HG02852 (cell line): ENCODE results near the gene CEP250.

ENCODE experiments used
- ATAC-seq: cut with Tn5 transposase; IDR thresholded peaks from one replicate; pipeline ENCODE4 v1.9.1; 2021; ENCODE audit warnings: mild to moderate bottlenecking, moderate library complexity; ENCODE audit not compliant: unreplicated experiment

The CEP250 gene

DNA sequence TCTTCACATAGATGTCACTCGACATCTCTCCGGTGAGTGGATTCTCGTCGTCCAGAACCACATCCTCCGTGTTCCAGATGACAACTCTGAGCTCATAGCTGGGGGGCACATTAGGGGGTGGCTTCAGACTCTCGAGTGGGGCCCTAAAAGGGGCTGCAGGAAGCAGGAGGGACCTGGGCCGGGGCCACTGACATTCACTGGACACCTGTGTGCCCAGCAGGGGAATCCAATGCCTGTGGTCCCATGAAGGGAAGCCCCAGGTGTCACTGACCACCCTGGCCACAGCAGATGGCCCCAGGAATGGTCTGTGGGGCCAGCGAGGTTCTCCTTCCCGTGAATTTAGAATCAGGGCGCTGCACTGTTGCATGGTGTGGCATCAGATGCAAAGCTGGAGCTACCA lies 105.1 kb downstream of the CEP250 start:
- no peak for ATAC-seq

DNA sequence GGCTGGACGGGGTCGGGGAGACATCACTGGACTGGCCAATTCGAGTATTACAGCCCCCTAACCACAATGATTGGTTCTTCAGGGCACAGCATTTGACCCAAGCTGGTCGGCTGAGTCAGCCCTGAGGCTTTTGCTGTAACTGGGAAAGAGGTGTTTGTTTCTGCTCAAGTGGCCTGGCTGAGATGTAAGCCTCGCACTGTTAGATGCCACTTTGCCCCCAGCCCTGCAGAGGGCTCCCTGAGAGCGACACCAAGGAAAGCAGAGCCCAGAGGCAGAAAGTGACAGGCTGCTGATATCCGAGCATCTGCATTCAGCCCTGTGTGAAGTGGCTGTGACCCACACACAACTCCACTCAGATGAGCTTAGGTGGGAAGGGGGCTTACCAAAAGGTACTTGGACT lies 105.9 kb downstream of the CEP250 start:
- ATAC-seq = no peak

DNA sequence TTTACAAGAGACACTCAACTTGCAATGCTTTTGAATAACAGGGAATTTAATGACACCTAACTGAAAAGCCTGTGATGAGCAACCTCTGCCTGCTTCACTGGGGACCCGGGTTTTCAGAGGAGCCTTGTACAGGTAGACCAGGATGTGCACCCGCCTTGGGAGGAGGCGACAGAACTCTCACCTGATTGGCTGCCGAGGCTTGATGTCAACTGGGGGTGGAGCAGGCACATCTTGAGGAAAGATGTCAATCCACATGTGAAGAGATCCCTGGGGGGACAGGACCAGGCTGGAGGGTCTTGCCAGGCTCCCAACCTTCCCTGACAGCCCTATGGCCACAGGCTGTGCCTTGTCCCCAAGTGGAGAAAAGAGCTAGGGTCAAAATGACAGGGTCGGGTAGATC lies 106.3 kb downstream of the CEP250 start:
- no peak for ATAC-seq

DNA sequence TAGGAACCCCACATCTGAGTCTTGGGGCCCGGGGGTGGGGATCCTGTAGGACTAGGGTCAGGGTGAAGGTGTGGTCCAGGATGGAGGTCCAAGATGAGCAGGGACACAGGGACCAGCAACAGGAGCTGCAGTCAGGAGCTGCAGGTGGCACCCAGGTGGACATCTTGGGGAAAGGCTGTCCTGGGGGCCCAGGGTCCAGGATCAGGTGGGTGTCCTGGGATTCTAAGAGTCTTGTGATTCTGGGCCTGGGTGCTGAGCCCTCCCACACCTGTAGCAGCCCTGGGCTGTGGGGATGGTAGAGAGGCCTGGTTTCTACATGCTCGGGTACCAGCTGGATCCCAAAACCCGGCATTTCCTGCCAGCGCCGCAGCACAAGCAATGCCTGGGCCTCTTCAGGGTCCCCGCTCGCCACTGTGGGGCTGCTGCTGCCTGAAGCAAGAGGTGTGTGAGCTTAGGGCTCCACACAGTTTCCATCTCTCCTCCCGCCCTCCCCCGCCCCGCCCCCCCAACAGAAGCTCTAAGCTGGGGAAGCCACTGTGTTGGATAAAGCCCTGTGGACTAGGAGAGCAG lies 107.2 kb downstream of the CEP250 start:
- no peak for ATAC-seq

DNA sequence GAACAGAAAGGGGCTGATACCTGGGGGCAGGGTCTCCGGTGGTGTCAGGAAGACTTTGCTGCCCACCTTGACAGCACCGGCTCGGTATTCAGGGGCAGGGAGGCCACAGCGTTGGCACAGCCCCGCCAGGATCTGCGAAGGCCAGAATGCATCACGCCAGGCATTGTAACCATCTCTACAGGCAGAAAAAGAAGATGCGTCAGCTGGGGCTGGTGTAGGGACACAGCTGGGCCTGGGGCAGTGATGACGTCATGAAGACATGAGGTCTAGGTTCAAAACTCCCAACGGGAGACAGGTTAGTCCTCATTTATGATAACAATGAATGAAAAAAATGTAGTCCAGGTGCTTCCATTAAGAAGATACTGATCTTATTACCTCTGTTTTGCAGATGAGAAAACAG lies 108.4 kb downstream of the CEP250 start:
- ATAC-seq = no peak

DNA sequence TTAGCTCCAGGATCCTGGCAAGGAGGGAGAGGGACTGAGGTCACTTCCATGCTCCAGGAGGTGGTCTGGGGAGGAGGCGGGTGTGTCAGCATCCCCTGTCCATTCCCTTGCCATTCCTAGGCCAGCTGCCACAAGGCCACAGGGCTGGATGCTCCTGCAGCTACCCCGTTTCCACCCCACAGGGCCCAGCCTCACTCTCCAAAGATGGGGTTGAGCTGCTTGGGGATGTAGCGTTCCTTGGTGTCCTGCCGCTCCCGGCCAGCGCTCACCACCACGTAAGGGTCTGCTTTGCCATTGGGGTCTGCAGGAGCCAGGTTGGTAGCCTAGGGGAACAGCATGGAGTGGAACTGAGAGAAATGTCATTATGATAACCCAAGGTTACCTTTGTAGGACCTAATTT lies 109.5 kb downstream of the CEP250 start:
- ATAC-seq = no peak

DNA sequence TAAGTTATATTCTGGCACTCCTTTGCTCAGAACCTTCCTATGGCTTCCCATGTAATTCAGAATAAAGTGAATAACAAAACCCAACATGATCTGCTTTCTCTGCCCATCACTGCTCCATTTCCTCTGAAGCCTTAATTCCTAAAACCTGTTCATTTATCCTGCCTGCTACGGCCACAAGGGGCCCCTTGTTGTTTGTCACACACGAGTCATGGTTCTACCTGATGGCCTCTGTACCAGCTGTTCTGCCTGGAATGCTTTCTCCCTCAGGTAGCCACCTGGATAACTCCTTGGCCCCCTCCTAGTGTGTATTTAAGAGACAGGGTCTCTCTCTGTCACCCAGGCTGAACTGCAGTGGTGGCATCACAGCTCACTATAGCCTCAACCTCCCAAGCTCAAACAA lies 113.2 kb downstream of the CEP250 start:
- ATAC-seq = no peak
